Right renal pelvis (tissue), 4 donors: ENCODE results near the gene RAD51B. TPM values are rescaled to one million over a fixed set of nuclear protein-coding genes. Genes with fewer than 3 reads are reported as not detected.
"Not testable (repeated sequence)": the region's sequence is repeated elsewhere in the genome, so short reads cannot be mapped to it uniquely, and the experiment has no call there.

Experiments
- DNase-seq, 4 donors: peaks; one replicate each; pipeline ENCODE4 v3.0.0-alpha.2; 2013; ENCODE audit warnings: low read depth in 4 of 4, low spot score in 3 of 4, missing footprints in 1 of 4
- polyA plus RNA-seq, 4 donors: library from polyadenylated mRNA; unstranded; fragments of 120-200 nt; gene quantifications; one replicate each; pipeline ENCODE4 v1.2.1, GENCODE V29; 2013; ENCODE audit not compliant: insufficient read length in 4 of 4

Gene RAD51B
- polyA plus RNA-seq, 4 donors: 10.7 to 11.6 (median 11.3) TPM

GRCh38 chr14:68757618-68758081 is 938.1 kb downstream of the RAD51B start:
- DNase-seq: no peak

- DNase-seq: no peak
Observed at GRCh38 chr14:68758301-68758700, 938.7 kb downstream of the RAD51B start.

GRCh38 chr14:68759017-68759560 is 939.5 kb downstream of the RAD51B start:
- DNase-seq: no peak

GRCh38 chr14:68759937-68760336 is 940.4 kb downstream of the RAD51B start:
- DNase-seq: no peak

GRCh38 chr14:68760761-68761160 is 941.2 kb downstream of the RAD51B start:
- DNase-seq: no peak

- no peak for DNase-seq
Observed at GRCh38 chr14:68761391-68761790, 941.8 kb downstream of the RAD51B start.

GRCh38 chr14:68762953-68763764 is 943.6 kb downstream of the RAD51B start:
- peak in 3 of 4 donors; percentile 80 to 89 (median 83) for DNase-seq

GRCh38 chr14:68763843-68764242 is 944.3 kb downstream of the RAD51B start:
- DNase-seq: not testable (repeated sequence)

GRCh38 chr14:68766299-68767247 is 947.0 kb downstream of the RAD51B start:
- DNase-seq: no peak

- no peak for DNase-seq
Observed at GRCh38 chr14:68767248-68767645, 947.7 kb downstream of the RAD51B start.

GRCh38 chr14:68768316-68768715 is 948.7 kb downstream of the RAD51B start:
- DNase-seq: no peak

- no peak for DNase-seq
Observed at GRCh38 chr14:68770051-68770450, 950.5 kb downstream of the RAD51B start.

GRCh38 chr14:68770553-68771286 is 951.1 kb downstream of the RAD51B start:
- no peak for DNase-seq

- DNase-seq: no peak
Observed at GRCh38 chr14:68771631-68772030, 952.1 kb downstream of the RAD51B start.

- no peak for DNase-seq
Observed at GRCh38 chr14:68772761-68773381, 953.3 kb downstream of the RAD51B start.

GRCh38 chr14:68774771-68775613 is 955.4 kb downstream of the RAD51B start:
- DNase-seq: no peak

GRCh38 chr14:68775614-68776126 is 956.1 kb downstream of the RAD51B start:
- no peak for DNase-seq

- DNase-seq: no peak
Observed at GRCh38 chr14:68777644-68778043, 958.1 kb downstream of the RAD51B start.
